ENCODE measurements around the gene S1PR1.

DNA sequence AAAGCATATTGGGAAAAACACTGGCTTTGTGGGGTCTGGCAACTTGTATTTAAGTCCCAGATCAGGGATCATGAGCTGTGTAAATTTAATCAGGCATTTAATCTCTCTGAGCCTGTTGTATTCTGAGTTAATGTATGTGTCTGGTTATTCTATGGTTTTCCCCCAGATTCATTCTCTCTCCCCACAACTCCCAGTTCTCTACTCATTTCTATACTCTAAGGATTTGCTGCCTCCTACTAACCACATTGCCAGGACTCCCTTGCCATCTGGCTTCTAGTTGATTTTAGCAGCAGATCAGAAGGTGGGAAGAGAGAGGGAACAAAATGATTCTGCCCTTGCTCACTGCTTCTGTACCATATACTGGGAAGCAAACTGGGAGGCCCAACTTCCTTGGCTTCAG, 31.4 kb upstream of the S1PR1 start:
- TF ChIP-seq EZH2phosphoT487 (IDR thresholded peaks at IDR 0.05; ENCODE audit: low read depth, severe bottlenecking, unreplicated experiment) = no peak
- TF ChIP-seq, protein P1, sequence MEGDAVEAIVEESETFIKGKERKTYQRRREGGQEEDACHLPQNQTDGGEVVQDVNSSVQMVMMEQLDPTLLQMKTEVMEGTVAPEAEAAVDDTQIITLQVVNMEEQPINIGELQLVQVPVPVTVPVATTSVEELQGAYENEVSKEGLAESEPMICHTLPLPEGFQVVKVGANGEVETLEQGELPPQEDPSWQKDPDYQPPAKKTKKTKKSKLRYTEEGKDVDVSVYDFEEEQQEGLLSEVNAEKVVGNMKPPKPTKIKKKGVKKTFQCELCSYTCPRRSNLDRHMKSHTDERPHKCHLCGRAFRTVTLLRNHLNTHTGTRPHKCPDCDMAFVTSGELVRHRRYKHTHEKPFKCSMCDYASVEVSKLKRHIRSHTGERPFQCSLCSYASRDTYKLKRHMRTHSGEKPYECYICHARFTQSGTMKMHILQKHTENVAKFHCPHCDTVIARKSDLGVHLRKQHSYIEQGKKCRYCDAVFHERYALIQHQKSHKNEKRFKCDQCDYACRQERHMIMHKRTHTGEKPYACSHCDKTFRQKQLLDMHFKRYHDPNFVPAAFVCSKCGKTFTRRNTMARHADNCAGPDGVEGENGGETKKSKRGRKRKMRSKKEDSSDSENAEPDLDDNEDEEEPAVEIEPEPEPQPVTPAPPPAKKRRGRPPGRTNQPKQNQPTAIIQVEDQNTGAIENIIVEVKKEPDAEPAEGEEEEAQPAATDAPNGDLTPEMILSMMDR (IDR thresholded peaks at IDR 0.05; ENCODE audit: poor library complexity) = no peak

Measured in hepatocyte (in vitro differentiated cells).